Natural killer cell treated with Interleukin-12 subunit alpha and Interleukin-12 subunit beta and Interleukin-15 and Interleukin-18, amount 100 ng/mL, for 72 hours (primary cell): ENCODE data around the gene STRA6. TPM values are rescaled to one million over a fixed set of nuclear protein-coding genes. Genes with fewer than 3 reads are reported as not detected.

Experiments used
- ATAC-seq, 2 donors: fragments of 150-1000 bp; cut with Tn5 transposase in 1 of 2; sonication (Bioruptor Pico), chemical (Tn5 transposase) in 1 of 2; 2 replicates each; pipeline ENCODE4 v1.10.0; 2021
- DNase-seq: peaks from one replicate; pipeline ENCODE4 v3.0.0; 2022; ENCODE audit warnings: low spot score
- H3K27ac Mint-ChIP-seq, 2 donors: 1 replicate in 1 of 2; 2 replicates in 1 of 2; pipeline ENCODE4 v1.8.0; 2022; ENCODE audit warnings: mixed read lengths in 2 of 2, mild to moderate bottlenecking in 1 of 2, moderate library complexity in 1 of 2
- H3K27me3 Mint-ChIP-seq, 2 donors: 1 replicate in 1 of 2; 2 replicates in 1 of 2; pipeline ENCODE4 v1.8.0; 2022; ENCODE audit warnings: mixed read lengths in 2 of 2
- H3K36me3 Mint-ChIP-seq: one replicate; pipeline ENCODE4 v1.8.0; 2022; ENCODE audit warnings: mixed read lengths
- H3K4me1 Mint-ChIP-seq, 2 donors: 1 replicate in 1 of 2; 2 replicates in 1 of 2; pipeline ENCODE4 v1.8.0; 2022; ENCODE audit warnings: low read depth in 2 of 2, mixed read lengths in 2 of 2, mild to moderate bottlenecking in 1 of 2
- H3K4me3 Mint-ChIP-seq: one replicate; pipeline ENCODE4 v1.8.0; 2022; ENCODE audit warnings: mixed read lengths
- H3K9me3 Mint-ChIP-seq: 2 replicates; pipeline ENCODE4 v1.8.0; 2022; ENCODE audit warnings: mixed read lengths
- total RNA-seq, 2 donors: library from RNA; stranded (reverse); gene quantifications; one replicate each; pipeline ENCODE4 v1.2.3, GENCODE V29; 2022

The STRA6 gene
- total RNA-seq, 2 donors from 2014 or later, result not detected

GRCh38 chr15:74136814-74137536 is 65.6 kb downstream of the STRA6 start:
- ATAC-seq (no peak), DNase-seq (no peak)
- H3K36me3 Mint-ChIP-seq, result no peaks in the 10 kb centered on the region
- H3K4me3 Mint-ChIP-seq, result no peak overlapping the region
- peaks cover 39 to 68% of the 10 kb centered on the region in 2 donors for H3K27me3 Mint-ChIP-seq
- no peak overlapping the region for H3K27ac Mint-ChIP-seq
- no peaks in the 10 kb centered on the region for H3K9me3 Mint-ChIP-seq
- H3K4me1 Mint-ChIP-seq, result peaks cover 3 to 15% of the 10 kb centered on the region in 2 donors

GRCh38 chr15:74136540-74136813 is 66.1 kb downstream of the STRA6 start:
- ATAC-seq (no peak), DNase-seq (no peak)
- H3K27me3 Mint-ChIP-seq, result peaks cover 43 to 70% of the 10 kb centered on the region in 2 donors
- no peaks in the 10 kb centered on the region for H3K36me3 Mint-ChIP-seq
- H3K9me3 Mint-ChIP-seq, result no peaks in the 10 kb centered on the region
- no peak overlapping the region for H3K4me3 Mint-ChIP-seq
- peaks cover 4 to 17% of the 10 kb centered on the region in 2 donors for H3K4me1 Mint-ChIP-seq
- no peak overlapping the region for H3K27ac Mint-ChIP-seq

GRCh38 chr15:74135041-74135565 is 67.5 kb downstream of the STRA6 start:
- Mint-ChIP-seq H3K27ac (no peak overlapping the region), H3K27me3 (peaks cover 54 to 70% of the 10 kb centered on the region in 2 donors), H3K36me3 (no peaks in the 10 kb centered on the region), H3K4me3 (no peak overlapping the region), H3K4me1 (peaks cover 4 to 17% of the 10 kb centered on the region in 2 donors), H3K9me3 (no peaks in the 10 kb centered on the region)
- ATAC-seq (no peak), DNase-seq (no peak)

- H3K27me3 Mint-ChIP-seq, result peaks cover 53 to 70% of the 10 kb centered on the region in 2 donors
- no peak overlapping the region for H3K27ac Mint-ChIP-seq
- H3K4me3 Mint-ChIP-seq, result no peak overlapping the region
- H3K4me1 Mint-ChIP-seq, result peaks cover 4 to 17% of the 10 kb centered on the region in 2 donors
- ATAC-seq, result peak in 1 of 2 donors; percentile 43
- no peaks in the 10 kb centered on the region for H3K36me3 Mint-ChIP-seq
- no peak for DNase-seq
- H3K9me3 Mint-ChIP-seq, result no peaks in the 10 kb centered on the region
Observed at GRCh38 chr15:74134387-74135027, 68.1 kb downstream of the STRA6 start.

- Mint-ChIP-seq H3K27me3 (peaks cover 53 to 68% of the 10 kb centered on the region in 2 donors), H3K27ac (no peak overlapping the region), H3K4me1 (peaks cover 4 to 17% of the 10 kb centered on the region in 2 donors)
Observed at GRCh38 chr15:74133694-74134386, 68.7 kb downstream of the STRA6 start.

GRCh38 chr15:74132681-74133651 is 69.6 kb downstream of the STRA6 start:
- no peak for ATAC-seq
- Mint-ChIP-seq H3K27ac (no peak overlapping the region), H3K36me3 (no peaks in the 10 kb centered on the region), H3K27me3 (peaks cover 48 to 61% of the 10 kb centered on the region in 2 donors), H3K4me1 (peaks cover 4 to 17% of the 10 kb centered on the region in 2 donors), H3K9me3 (no peaks in the 10 kb centered on the region), H3K4me3 (no peak overlapping the region)
- no peak for DNase-seq

More at GRCh38 chr15:74133694-74134386, 68.7 kb downstream of the STRA6 start:
- H3K4me3 Mint-ChIP-seq, result no peak overlapping the region
- H3K9me3 Mint-ChIP-seq, result no peaks in the 10 kb centered on the region
- H3K36me3 Mint-ChIP-seq, result no peaks in the 10 kb centered on the region
- ATAC-seq, result no peak
- no peak for DNase-seq

GRCh38 chr15:74131628-74132413 is 70.8 kb downstream of the STRA6 start:
- Mint-ChIP-seq H3K4me3 (no peak overlapping the region), H3K27ac (peak overlapping the region; percentile 5 to 29), H3K9me3 (no peaks in the 10 kb centered on the region), H3K36me3 (no peaks in the 10 kb centered on the region), H3K4me1 (peaks cover 4 to 13% of the 10 kb centered on the region in 2 donors), H3K27me3 (peaks cover 44 to 56% of the 10 kb centered on the region in 2 donors)
- DNase-seq, result no peak
- ATAC-seq, result no peak

GRCh38 chr15:74130849-74131627 is 71.5 kb downstream of the STRA6 start:
- H3K9me3 Mint-ChIP-seq, result no peaks in the 10 kb centered on the region
- no peak overlapping the region for H3K4me3 Mint-ChIP-seq
- peaks cover 4 to 10% of the 10 kb centered on the region in 2 donors for H3K4me1 Mint-ChIP-seq
- H3K27me3 Mint-ChIP-seq, result peaks cover 44 to 58% of the 10 kb centered on the region in 2 donors
- ATAC-seq (no peak), DNase-seq (no peak)
- H3K36me3 Mint-ChIP-seq, result no peaks in the 10 kb centered on the region
- no peak overlapping the region for H3K27ac Mint-ChIP-seq

GRCh38 chr15:74130155-74130848 is 72.3 kb downstream of the STRA6 start, which contains the start of gene ISLR2:
Gene ISLR2 (plus strand): TSS chr15:74130586. CDS start chr15:74132755, 2,169 bp downstream.
- no peak for DNase-seq
- Mint-ChIP-seq H3K27ac (no peak within 1 kb of the TSS), H3K36me3 (no peaks in the 10 kb centered on the region), H3K27me3 (peaks cover 46 to 64% of the 10 kb centered on the region in 2 donors), H3K9me3 (no peaks in the 10 kb centered on the region), H3K4me3 (no peak within 1 kb of the TSS), H3K4me1 (peaks cover 4 to 10% of the 10 kb centered on the region in 2 donors)
- ATAC-seq, result no peak

- H3K27ac Mint-ChIP-seq, result no peak overlapping the region
- H3K36me3 Mint-ChIP-seq, result no peaks in the 10 kb centered on the region
- ATAC-seq (no peak), DNase-seq (no peak)
- no peak overlapping the region for H3K4me3 Mint-ChIP-seq
- peaks cover 4 to 7% of the 10 kb centered on the region in 2 donors for H3K4me1 Mint-ChIP-seq
- peaks cover 44 to 59% of the 10 kb centered on the region in 2 donors for H3K27me3 Mint-ChIP-seq
- no peaks in the 10 kb centered on the region for H3K9me3 Mint-ChIP-seq
Observed at GRCh38 chr15:74129586-74130154, 72.9 kb downstream of the STRA6 start.
